Glomerular visceral epithelial cell (primary cell): ENCODE data around the gene CNTNAP5.

Source experiments
- DNase-seq: peaks from one replicate; pipeline ENCODE4 v3.0.0-alpha.2; 2016; ENCODE audit errors: extremely low spot score

CNTNAP5 gene

DNA sequence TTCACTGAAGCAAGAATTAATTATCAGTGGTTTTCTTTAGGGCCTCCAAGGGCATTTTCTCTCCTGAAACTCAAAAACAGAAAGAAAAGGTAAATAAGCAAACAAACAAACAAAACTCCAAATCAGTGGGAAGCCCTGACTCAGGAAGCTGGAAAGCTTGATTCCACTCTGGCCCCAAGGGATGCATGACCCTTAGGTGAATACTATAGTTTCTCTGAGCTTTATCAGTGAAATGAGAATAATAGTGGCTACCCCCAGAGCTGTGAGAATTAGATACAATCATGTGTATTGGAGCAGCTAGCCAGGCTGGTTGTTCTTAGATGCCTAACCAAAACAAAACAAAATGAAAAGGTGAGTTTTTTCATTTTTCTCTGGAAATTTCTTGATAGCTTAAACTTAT is 585.1 kb downstream of the CNTNAP5 start:
- DNase-seq = no peak

DNA sequence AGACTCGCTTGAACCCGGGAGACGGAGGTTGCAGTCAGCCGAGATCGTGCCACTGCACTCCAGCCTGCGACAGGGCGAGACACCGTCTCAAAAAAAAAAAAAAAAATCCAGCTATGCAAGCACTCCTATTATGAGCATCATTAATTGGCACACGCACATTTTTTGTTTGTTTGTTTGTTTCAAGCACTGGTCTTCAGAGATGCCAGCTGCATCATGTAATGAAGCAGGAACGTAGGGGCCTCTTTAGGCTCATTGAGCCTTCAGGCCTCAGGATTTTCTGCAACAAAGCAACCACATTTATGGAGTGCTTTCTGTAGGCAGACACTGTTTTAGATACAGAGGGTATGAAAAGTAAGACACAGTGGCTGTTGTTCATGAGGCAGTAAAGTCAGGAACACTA is 585.8 kb downstream of the CNTNAP5 start:
- no peak for DNase-seq

GRCh38 chr2:124623560-124623959 is 598.5 kb downstream of the CNTNAP5 start:
- no peak for DNase-seq

GRCh38 chr2:124625561-124625960 is 600.5 kb downstream of the CNTNAP5 start:
- no peak for DNase-seq

GRCh38 chr2:124626993-124627392 is 601.9 kb downstream of the CNTNAP5 start:
- DNase-seq = no peak

DNA sequence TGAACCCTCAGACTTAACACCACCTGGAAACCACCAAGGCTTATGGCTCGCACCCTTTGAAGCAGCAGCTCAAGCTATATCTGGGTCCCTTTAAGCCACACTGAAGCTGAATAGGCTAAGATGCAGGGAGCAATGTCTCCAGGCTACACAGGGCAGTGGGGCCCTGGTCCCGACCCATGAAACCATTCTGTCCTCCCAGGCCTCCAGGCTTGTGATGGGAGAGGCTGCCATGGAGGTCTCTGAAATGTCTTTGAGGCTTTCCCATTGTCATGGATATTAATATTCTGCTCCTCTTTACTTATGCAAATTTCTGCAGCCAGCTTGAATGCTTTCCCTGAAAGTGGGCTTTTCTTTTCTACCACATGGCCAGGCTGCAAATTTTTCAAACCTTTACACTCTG is 608.7 kb downstream of the CNTNAP5 start:
- DNase-seq = no peak

DNA sequence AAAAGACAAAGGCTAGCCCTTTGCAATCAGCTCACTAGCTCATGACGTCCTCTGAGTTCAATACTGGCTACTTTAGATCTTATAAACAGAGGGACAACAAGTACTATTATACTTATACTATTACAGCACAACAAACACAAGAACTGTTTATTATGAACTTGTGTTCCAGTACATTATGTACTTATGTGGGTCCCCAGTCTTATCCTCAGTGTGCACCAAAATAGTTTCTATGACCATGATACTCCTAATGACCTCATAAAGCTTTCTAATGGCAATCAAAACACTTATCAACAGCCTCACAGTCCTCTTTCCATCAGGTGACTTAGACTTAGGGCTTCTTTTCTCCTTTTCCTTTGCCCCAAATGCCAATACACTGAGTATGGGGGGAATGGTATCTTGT is 614.4 kb downstream of the CNTNAP5 start:
- no peak for DNase-seq

DNA sequence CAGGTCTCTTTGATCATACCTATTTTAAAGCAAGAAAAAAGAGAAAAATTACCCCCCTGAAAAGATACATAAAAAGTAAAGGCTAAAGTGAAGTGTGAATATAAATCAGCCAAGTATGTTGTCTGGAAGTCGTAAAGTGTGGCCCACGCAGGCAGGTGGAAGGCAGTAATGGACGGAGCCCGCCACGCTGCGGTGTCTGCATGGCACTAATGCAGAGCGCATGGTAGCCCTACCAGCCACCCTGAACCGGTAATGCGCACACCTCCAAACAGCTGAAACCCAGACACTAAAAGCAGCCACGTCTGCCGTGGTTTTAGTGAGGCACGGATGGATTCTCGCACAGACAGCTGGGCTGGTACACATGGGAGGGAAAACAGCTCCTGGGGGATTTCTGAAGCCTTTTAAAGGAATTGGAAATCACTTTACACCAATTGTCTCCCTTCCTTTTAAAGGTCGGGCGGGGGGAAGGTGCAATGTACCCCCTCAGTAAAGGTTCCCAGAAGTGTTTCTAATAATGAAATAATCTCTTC is 615.2 kb downstream of the CNTNAP5 start:
- no peak for DNase-seq

DNA sequence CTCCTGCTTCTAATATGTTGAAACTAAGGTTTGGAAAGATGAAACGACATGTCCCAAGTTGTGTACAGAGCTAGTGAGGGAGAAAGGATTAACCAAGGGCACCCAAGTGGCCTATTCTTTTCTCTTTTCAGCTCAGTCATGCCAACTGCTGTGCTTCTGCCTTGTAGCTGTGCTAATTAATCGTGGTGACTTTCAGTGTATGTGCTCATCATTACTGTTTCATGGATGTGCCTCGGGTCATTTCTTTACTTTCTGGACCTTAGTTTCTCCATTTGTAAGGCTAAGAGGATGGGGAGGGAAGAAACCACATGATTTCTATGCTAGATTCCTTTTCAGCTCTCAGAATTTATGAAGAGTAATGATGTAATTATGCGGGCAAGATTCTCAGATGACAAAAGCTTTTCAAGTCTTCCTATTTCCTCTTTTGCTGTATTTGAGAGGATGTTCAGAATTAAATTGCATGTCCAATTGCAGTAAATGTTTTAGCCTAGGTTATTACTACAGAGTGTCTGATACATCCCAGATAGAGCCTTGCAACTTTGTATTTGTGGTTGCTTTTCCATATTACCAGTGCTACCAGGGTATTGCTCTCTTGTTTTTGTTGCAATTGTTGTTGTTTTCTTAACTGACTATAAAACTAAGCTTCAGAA is 621.2 kb downstream of the CNTNAP5 start:
- no peak for DNase-seq

- DNase-seq = peak; percentile 31
These were observed 622.2 kb downstream of the CNTNAP5 start for GRCh38 chr2:124647245-124647644.

GRCh38 chr2:124647663-124648062 is 622.6 kb downstream of the CNTNAP5 start:
- DNase-seq = no peak

DNA sequence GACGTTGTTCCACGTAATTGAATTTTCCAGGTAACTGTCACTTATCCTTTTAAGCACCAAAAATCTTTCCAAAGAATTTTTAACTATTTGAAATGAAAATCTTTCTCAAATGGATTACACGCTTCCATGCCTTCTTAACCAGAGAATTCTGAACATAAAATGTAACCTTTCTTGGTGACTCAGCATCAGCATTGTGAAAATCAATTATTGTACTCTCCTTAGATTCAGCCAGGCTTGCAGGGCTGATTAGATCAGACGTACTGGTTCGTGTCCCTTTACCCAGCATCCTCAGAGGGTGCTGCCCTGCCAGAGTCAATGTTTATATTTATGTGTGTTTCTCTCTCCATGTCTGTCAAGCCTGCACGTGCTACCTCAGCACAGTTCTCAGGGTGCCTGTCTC is 623.9 kb downstream of the CNTNAP5 start:
- DNase-seq = peak; percentile 12

GRCh38 chr2:124652099-124652498 is 627.0 kb downstream of the CNTNAP5 start:
- DNase-seq = no peak

GRCh38 chr2:124658373-124658772 is 633.3 kb downstream of the CNTNAP5 start:
- DNase-seq = no peak

DNA sequence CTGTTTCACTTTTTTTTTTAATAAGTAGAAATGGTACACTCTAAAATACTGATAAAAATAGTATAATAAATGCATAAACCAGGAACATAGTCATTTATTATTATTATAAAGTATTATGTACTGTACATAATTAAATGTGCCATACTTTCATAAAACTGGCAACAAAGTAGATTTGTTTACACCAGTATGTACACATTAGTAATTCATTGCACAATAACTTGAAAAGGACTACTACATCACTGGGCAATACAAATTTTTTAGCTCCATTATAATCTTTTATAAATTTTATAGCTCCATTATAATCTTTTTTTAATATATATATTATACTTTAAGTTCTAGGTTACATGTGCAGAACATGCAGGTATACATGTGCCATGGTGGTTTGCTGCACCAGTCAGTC is 636.5 kb downstream of the CNTNAP5 start:
- DNase-seq = no peak

DNA sequence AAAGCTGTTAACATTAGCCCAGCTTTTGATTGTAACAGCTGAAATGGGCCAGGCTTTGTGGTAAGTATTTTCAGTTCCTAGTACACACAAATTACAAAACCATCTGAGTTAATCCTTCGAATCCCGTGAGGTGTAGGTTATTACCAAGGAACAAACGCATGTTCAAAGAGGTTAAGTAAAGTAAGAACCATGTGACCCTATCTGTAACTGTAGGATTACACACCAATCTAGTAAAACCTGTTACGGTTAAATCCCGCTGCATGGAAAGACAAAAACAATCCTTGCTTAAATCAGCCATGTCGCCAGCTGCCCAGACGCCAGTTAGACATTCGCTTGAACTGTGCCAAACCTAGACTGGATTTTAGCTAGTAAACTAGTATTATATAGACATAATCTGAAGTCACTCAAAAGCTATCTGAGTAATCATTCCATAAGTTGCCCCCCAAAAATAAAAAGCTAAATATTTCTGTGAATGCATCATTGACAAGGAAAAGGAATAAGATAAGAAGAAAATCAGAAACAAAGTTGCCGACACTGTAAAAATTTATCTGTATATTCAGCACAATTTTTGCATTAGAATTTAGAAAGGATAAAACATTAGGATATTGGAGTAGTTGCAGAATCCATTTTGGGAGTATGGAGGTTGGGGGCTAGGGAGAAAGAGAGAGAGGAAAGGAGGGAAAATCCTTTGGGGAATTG is 638.0 kb downstream of the CNTNAP5 start:
- DNase-seq = no peak

DNA sequence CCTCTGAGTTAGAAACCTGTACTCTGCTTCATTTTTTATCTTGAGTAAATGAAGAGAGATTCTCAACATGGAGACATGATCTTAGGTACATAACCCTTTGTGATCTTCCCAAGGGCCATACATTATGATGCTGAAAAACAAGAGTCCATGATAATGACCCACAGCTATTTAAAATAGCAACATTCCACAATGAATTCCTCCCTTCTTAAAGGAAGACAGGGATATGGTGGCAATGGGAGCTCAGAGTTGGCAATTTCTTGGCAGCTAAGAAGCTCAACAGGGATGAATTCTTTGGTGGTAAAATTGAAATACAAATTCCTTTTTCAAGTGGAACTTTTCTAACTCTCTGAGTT is 638.5 kb downstream of the CNTNAP5 start:
- no peak for DNase-seq

DNA sequence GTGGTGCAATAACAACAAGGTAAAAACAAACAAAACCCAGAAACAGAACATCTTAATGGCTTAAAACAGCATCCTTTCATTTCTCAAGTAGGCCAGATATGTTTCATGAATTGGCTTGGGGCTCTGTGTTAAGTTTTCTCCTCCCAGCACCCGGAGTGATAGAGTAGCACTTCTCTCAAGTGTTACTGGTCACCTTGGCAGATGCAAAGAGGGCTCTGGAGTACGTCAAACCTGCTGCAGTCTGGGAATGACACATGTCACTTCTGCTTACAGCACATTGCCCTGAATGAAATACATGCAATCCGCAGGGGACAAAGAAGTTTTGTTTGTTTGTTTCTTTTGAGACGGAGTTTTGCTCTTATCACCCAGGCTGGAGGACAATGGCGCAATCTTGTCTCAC is 639.3 kb downstream of the CNTNAP5 start:
- DNase-seq = no peak

DNA sequence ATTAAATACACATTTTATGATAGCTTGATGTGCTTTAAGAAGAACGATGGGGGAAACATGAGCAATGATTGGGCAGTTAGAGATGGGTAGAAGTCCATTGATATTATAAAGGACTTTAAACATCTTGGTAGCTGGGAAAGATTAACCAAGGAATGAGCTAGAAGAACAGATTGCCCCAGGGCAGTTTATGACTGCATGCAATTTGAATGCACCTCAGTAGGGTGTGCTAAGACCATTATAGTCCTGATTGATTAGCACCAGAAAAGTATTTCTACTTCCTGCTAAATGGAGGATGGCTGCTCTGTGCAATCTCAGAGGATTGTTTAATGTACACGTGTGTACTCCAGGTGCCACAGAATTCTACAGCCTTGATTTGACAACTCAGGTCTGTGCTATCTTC is 641.9 kb downstream of the CNTNAP5 start:
- no peak for DNase-seq

DNA sequence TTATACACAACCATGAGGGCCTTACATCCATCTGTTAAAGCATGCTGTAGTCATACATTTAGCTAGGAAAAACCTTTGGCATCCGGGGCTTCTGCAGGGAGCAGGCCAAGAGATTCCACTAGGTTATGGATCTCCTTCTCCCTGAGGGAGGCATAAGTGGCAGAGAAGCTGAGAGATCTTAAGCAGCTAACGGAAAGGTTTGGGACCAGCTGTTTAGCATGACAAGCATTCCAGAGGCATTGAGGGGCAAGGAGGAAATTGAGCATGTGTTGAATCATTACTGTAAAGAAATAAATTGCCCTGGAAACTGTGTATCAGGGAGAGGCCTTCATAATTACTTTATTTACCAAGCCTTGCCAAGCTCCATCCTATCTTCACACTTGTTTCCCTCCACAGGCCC is 643.1 kb downstream of the CNTNAP5 start:
- DNase-seq = peak; percentile 8

DNA sequence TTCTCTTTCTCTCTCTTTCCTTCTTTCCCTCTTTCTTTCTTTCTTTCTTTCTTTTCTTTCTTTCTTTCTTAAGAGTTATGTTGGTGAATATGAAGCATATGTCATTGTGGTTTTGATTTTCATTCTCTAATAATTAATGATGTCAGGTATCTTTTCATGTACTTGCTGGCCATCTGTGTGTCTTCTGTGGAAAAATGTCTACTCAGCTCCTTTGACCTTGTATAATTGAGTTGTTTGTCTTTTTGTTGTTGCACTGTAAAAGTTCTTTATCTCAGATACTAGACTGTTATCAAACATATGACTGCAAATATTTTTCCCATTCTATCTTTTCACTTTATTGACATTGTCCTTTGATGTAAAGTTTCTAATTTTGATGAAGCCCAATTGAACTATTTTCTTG is 645.1 kb downstream of the CNTNAP5 start:
- no peak for DNase-seq

DNA sequence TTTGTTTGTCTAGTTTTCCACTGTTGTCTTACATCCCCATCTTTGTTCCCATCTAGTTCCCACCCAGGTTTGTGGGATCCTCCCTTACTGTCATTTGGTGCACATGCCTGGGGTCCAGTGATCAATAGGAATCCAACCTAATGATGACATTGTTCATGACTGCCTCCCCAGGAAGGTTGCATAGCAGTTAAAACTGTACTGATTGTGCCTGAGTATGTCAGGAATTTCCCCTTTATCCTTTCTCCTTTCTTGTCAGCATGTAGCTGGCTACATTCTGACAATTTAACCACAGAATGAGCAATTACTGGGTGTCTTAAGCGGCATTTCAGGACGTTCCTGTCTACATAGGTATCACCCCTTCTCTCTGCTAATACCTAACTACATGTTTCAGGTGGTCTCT is 653.0 kb downstream of the CNTNAP5 start:
- DNase-seq = peak; percentile 29

DNA sequence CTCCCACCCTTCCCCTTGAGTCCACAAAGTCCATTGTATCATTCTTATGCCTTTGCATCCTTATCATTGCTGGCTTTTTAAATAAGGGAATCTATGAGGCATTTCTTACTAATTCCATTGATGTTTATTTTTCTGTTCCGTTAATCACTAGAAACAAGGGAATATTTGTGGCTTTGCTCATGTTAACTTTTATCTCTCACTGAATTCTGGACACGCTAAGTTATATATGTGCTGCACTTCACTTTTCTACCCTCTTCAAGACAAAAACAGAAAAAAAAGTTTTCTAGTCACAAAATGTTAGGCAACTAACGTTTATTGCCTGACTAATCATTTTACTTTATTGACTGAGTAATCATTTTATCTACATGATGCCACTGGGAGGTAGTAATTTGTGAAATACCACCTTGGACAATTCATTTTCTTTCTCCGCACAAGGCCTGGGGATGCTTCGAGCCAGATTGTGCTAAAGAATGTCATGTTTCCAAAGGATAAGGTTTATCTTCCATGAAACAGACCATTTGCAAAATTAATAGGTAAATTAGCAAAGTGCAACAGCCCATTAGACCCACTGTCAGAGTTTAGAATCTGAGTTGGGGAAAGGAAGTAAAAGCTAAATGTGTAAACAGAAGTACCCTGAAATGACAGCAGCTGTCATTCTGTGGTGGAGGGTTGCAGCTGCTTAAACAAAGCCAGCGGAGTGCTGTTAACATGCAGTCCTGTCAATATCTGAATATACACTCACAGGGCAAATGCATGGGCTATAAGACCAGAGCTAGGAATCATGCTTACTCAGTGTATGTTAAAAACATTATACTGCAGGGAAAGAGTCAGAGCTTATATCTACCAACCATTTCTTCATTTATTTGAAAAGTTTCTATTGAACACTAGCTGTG is 658.7 kb downstream of the CNTNAP5 start:
- DNase-seq = no peak
